Measurements from ENCODE around the gene ARF1. TPM values are rescaled to one million over a fixed set of nuclear protein-coding genes. Genes with fewer than 3 reads are reported as not detected.

Gene ARF1
- polyA plus RNA-seq, 1 experiment = 933 TPM

- DNase-seq (ENCODE audit: low read depth) = no peak
- ChIA-PET POLR2A (interaction anchor here (0.5 to 1.0 kb wide), 4 partner anchors 15 to 1674 kb away, joined by 3 to 8 read pairs (median 4); partner anchors contain the start of gene PARP1), CTCF (interaction anchor here (0.9 to 1.5 kb wide), 2 partner anchors 83 to 85 kb away, joined by 4 to 6 read pairs; no protein-coding TSS in a partner anchor)
- Histone ChIP-seq H3K4me3 (ENCODE audit: low read depth, low read length) (peak overlapping the region; percentile 91), H3K36me3 (ENCODE audit: control insufficient read depth, insufficient read depth, low read length) (peaks cover 2% of the 10 kb centered on the region; the same call in 1 of the 2 replicates), H3K27me3 (ENCODE audit: control insufficient read depth, insufficient read depth, low read length) (no peaks in the 10 kb centered on the region)
- TF ChIP-seq, protein P1, sequence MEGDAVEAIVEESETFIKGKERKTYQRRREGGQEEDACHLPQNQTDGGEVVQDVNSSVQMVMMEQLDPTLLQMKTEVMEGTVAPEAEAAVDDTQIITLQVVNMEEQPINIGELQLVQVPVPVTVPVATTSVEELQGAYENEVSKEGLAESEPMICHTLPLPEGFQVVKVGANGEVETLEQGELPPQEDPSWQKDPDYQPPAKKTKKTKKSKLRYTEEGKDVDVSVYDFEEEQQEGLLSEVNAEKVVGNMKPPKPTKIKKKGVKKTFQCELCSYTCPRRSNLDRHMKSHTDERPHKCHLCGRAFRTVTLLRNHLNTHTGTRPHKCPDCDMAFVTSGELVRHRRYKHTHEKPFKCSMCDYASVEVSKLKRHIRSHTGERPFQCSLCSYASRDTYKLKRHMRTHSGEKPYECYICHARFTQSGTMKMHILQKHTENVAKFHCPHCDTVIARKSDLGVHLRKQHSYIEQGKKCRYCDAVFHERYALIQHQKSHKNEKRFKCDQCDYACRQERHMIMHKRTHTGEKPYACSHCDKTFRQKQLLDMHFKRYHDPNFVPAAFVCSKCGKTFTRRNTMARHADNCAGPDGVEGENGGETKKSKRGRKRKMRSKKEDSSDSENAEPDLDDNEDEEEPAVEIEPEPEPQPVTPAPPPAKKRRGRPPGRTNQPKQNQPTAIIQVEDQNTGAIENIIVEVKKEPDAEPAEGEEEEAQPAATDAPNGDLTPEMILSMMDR (IDR thresholded peaks at IDR 0.05; ENCODE audit: insufficient read depth, low read depth, low read length) = no peak
Observed at GRCh38 chr1:228081578-228082213, 812 bp upstream of the ARF1 start.

DNA sequence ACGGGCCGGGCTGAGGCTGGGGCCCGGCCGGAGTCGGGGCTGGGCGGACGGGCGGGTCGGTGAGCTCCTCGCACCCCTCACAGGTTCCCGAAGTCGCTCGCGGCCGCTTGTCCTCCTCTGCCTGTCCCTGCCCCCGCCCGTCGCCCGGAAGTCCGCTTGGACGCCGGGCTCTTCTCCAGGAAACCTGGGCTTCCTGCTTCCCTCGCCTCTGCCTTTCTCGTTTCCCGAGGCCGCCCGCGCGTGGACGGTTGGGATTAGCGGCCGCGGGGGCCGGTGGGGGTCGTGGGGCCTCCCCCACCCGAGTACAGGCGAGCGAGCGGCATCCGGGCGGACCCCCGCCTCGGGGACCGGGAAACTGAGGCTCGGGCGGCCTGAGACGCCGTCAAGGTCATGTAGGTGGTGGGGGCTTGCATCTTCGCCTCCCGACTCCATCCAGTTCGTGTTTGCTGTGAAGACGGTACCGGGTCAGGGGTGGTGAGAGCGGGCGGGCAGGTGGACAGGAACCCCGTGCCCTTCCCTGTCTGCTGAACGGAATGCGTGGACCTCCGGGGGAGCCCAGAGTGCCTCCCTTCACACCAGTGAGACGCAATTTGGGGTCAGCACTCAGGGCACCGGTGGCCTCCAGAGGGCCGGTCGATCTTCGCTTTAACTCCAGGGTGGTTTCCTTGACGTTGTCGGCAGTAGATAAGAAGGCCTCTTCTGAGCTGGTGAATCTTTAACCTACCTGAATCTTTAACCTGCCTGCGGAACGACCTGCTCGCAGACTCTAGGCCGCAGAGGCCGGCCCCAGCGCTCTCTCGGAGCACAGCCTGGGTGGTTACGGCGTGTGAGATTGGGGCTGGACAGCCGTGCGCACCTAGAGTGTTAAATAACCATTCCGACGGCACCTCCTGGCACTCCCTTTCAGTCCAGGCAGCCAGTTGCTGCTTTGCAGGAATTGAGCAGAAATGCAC lies 686 bp downstream of the ARF1 start:
- TF ChIP-seq, protein P1 (IDR thresholded peaks at IDR 0.05; ENCODE audit: insufficient read depth, low read depth, low read length) = no peak
- DNase-seq (ENCODE audit: low read depth) = no peak
- no peaks in the 10 kb centered on the region for H3K27me3 ChIP-seq (ENCODE audit: control insufficient read depth, insufficient read depth, low read length)
- peak overlapping the region; percentile 97 for H3K4me3 ChIP-seq (ENCODE audit: low read depth, low read length)
- H3K36me3 ChIP-seq (ENCODE audit: control insufficient read depth, insufficient read depth, low read length) = peaks cover 4% of the 10 kb centered on the region
- ChIA-PET POLR2A (interaction anchor here (1.0 kb wide), 1 partner anchor 27 kb away, joined by 3 read pairs; no protein-coding TSS in a partner anchor), CTCF (interaction anchor here (0.9 to 1.5 kb wide), 3 partner anchors 84 kb away, joined by 3 to 6 read pairs (median 4); no protein-coding TSS in a partner anchor)

DNA sequence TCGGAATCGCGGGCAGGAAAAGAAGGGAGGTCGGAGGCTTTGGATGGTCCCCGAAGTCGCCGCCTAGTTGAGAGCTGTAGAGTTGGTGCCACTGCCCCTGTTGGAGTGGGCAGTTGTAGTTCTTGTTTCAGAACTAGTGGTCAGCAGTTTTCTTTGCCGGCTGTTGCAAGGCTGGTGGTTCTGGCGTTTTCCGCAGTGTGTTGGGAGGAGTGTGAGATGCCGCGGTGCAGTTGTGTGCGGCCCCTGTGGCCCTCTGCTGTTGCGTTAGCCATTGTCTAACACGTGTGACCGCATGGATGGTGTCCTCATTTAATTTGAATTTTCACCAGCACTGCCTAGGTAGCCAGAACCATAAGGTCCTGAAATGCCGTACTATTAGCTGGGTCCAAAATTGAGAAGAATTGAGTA lies 1.4 kb downstream of the ARF1 start:
- ChIA-PET POLR2A (interaction anchor here (1.0 kb wide), 1 partner anchor 26 kb away, joined by 3 read pairs; no protein-coding TSS in a partner anchor), CTCF (interaction anchor here (0.6 to 1.0 kb wide), 3 partner anchors 83 to 320 kb away, joined by 3 to 5 read pairs (median 3); no protein-coding TSS in a partner anchor)
- H3K36me3 ChIP-seq (ENCODE audit: control insufficient read depth, insufficient read depth, low read length) = peaks cover 8% of the 10 kb centered on the region
- DNase-seq (ENCODE audit: low read depth) = no peak
- no peaks in the 10 kb centered on the region for H3K27me3 ChIP-seq (ENCODE audit: control insufficient read depth, insufficient read depth, low read length)
- TF ChIP-seq, protein P1 (IDR thresholded peaks at IDR 0.05; ENCODE audit: insufficient read depth, low read depth, low read length) = 0 out of 2 replicates have a peak, but pooled peaks have one; percentile 9
- H3K4me3 ChIP-seq (ENCODE audit: low read depth, low read length) = peak overlapping the region; percentile 97

DNA sequence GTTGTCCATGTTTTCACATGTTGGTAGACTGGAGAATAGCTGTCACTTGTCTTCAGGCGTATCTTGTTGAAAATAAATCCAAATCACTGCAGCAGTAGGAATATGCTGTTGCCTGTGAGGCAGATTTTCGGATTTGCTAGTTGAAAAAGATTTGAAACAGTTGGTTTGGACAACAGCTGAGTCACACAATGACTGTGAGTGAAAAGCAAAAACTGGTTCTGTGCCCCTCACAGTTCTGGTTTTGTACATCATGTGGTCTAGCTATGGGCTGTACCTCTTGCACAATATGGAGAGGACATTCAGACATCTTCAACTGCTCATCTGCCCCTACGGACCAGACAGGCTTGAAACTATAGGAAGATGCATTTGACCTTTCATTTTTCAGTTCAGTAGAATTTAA lies 1.8 kb downstream of the ARF1 start:
- POLR2A ChIA-PET = interaction anchor here (1.0 kb wide), 1 partner anchor 25 kb away, joined by 3 read pairs; no protein-coding TSS in a partner anchor

More for the DNA sequence above, 1.8 kb downstream of the ARF1 start:
- no peaks in the 10 kb centered on the region for H3K27me3 ChIP-seq (ENCODE audit: control insufficient read depth, insufficient read depth, low read length)
- DNase-seq (ENCODE audit: low read depth) = peak; percentile 34
- peaks cover 13% of the 10 kb centered on the region for H3K36me3 ChIP-seq (ENCODE audit: control insufficient read depth, insufficient read depth, low read length)
- CTCF ChIA-PET = interaction anchor here (0.6 to 1.0 kb wide), 2 partner anchors 145 to 320 kb away, joined by 3 to 5 read pairs; no protein-coding TSS in a partner anchor
- TF ChIP-seq, protein P1 (IDR thresholded peaks at IDR 0.05; ENCODE audit: insufficient read depth, low read depth, low read length) = no peak
- peak overlapping the region; percentile 97 for H3K4me3 ChIP-seq (ENCODE audit: low read depth, low read length)
